Mesenchymal stem cell (in vitro differentiated cells and primary cell): ENCODE data around the gene GAMT.
A peak's percentile ranks its signal among the peaks of the same experiment; 100 is the strongest.

ENCODE experiments used
- DNase-seq: peaks from one replicate; pipeline ENCODE4 v3.0.0-alpha.2; 2013
- H2AFZ ChIP-seq: one replicate; pipeline ENCODE4 v1.6.1; 2013; ENCODE audit warnings: low read depth, mild to moderate bottlenecking, control low read depth, inconsistent platforms, low read length, moderate library complexity
- H2AK5ac ChIP-seq: 2 replicates; pipeline ENCODE4 v1.6.1; 2013; ENCODE audit warnings: low read length, moderate library complexity, mild to moderate bottlenecking, inconsistent platforms; ENCODE audit not compliant: severe bottlenecking
- H2BK120ac ChIP-seq: one replicate; pipeline ENCODE4 v1.6.1; 2013; ENCODE audit warnings: low read depth, mild to moderate bottlenecking, inconsistent platforms, low read length, moderate library complexity
- H2BK12ac ChIP-seq, 2 experiments: one replicate each; pipeline ENCODE4 v1.6.1; 2013; ENCODE audit warnings: inconsistent platforms in 2 of 2, low read length in 2 of 2, mild to moderate bottlenecking in 2 of 2, moderate library complexity in 2 of 2, control low read depth in 1 of 2
- H2BK15ac ChIP-seq: one replicate; pipeline ENCODE4 v1.6.1; 2013; ENCODE audit warnings: mild to moderate bottlenecking, low read depth, inconsistent platforms; ENCODE audit not compliant: poor library complexity, severe bottlenecking
- H2BK5ac ChIP-seq: 2 replicates; pipeline ENCODE4 v1.6.1; 2013; ENCODE audit warnings: low read depth, mild to moderate bottlenecking, low read length, control low read depth, inconsistent platforms; ENCODE audit not compliant: poor library complexity, severe bottlenecking
- H3K14ac ChIP-seq, 2 experiments: one replicate each; pipeline ENCODE4 v1.6.1; 2013; ENCODE audit warnings: inconsistent platforms in 2 of 2, low read length in 2 of 2, control low read depth in 1 of 2, mild to moderate bottlenecking in 1 of 2, moderate library complexity in 1 of 2
- H3K18ac ChIP-seq, 2 experiments: one replicate each; pipeline ENCODE4 v1.6.1; 2013; ENCODE audit warnings: inconsistent platforms in 2 of 2, low read length in 2 of 2, control low read depth in 1 of 2, low read depth in 1 of 2, mild to moderate bottlenecking in 1 of 2
- H3K23ac ChIP-seq, 2 experiments: one replicate each; pipeline ENCODE4 v1.6.1; 2013; ENCODE audit warnings: inconsistent platforms in 2 of 2, low read length in 2 of 2, mild to moderate bottlenecking in 2 of 2, moderate library complexity in 2 of 2, control low read depth in 1 of 2
- H3K27ac ChIP-seq: 2 replicates; pipeline ENCODE4 v1.5.1; 2013; ENCODE audit warnings: mild to moderate bottlenecking, moderate library complexity, low read length, control low read depth, inconsistent platforms; ENCODE audit not compliant: poor library complexity, severe bottlenecking
- H3K27me3 ChIP-seq, 2 experiments: 2 replicates each; pipeline versions ENCODE4 v1.6.1 to v1.7.0; 2013; ENCODE audit warnings: low read length in 2 of 2, mild to moderate bottlenecking in 2 of 2, moderate library complexity in 2 of 2, control low read depth in 1 of 2, inconsistent platforms in 1 of 2; ENCODE audit not compliant: control insufficient read depth in 1 of 2, insufficient read depth in 1 of 2
- H3K36me3 ChIP-seq, 2 experiments: 2 replicates each; pipeline versions ENCODE4 v1.6.1 to v1.7.0; 2013; ENCODE audit warnings: low read length in 2 of 2, control low read depth in 1 of 2, inconsistent platforms in 1 of 2, low read depth in 1 of 2, mild to moderate bottlenecking in 1 of 2; ENCODE audit not compliant: insufficient read depth in 2 of 2, control insufficient read depth in 1 of 2
- H3K4ac ChIP-seq, 2 experiments: one replicate each; pipeline ENCODE4 v1.6.1; 2013; ENCODE audit warnings: inconsistent platforms in 2 of 2, low read length in 2 of 2, mild to moderate bottlenecking in 2 of 2, moderate library complexity in 2 of 2, control low read depth in 1 of 2, low read depth in 1 of 2
- H3K4me1 ChIP-seq: 2 replicates; pipeline ENCODE4 v1.6.1; 2013; ENCODE audit warnings: low read depth, low read length, control low read depth; ENCODE audit not compliant: control insufficient read depth, insufficient read depth
- H3K4me2 ChIP-seq: 2 replicates; pipeline ENCODE4 v1.6.1; 2013; ENCODE audit warnings: low read length, mild to moderate bottlenecking, inconsistent platforms; ENCODE audit not compliant: poor library complexity, severe bottlenecking
- H3K4me3 ChIP-seq, 2 experiments: 2 replicates each; pipeline versions ENCODE4 v1.5.1 to v1.7.0; 2013; ENCODE audit warnings: low read length in 2 of 2, mild to moderate bottlenecking in 2 of 2, control low read depth in 1 of 2, low read depth in 1 of 2; ENCODE audit not compliant: insufficient read depth in 1 of 2
- H3K79me1 ChIP-seq: replicated peaks from 2 replicates; pipeline ENCODE4 v1.6.1; 2013; ENCODE audit warnings: mild to moderate bottlenecking, control low read depth, low read length, inconsistent platforms; ENCODE audit not compliant: poor library complexity, severe bottlenecking
- H3K9ac ChIP-seq: 2 replicates; pipeline ENCODE4 v1.7.0; 2013; ENCODE audit warnings: mild to moderate bottlenecking, low read length, moderate library complexity
- H3K9me3 ChIP-seq: 2 replicates; pipeline ENCODE4 v1.7.0; 2013; ENCODE audit warnings: mild to moderate bottlenecking, low read length; ENCODE audit not compliant: control insufficient read depth
- H4K8ac ChIP-seq: one replicate; pipeline ENCODE4 v1.6.1; 2013; ENCODE audit warnings: inconsistent platforms, mild to moderate bottlenecking, low read length, moderate library complexity
- H4K91ac ChIP-seq: one replicate; pipeline ENCODE4 v1.6.1; 2013; ENCODE audit warnings: mild to moderate bottlenecking, low read length, inconsistent platforms
- WGBS: methylation state at CpG from one replicate; pipeline ENCODE4 v1.1.7; 2013; ENCODE audit warnings: mixed read lengths; 5-methylcytosine and 5-hydroxymethylcytosine counted together

GAMT gene

GRCh38 chr19:1417681-1418495, 16.5 kb upstream of the GAMT start:
- no peak overlapping the region for H2AK5ac ChIP-seq
- H3K9ac ChIP-seq = no peak overlapping the region
- H3K14ac ChIP-seq = no peak overlapping the region
- H3K18ac ChIP-seq = no peak overlapping the region
- H3K27ac ChIP-seq = no peak overlapping the region
- peaks cover 56 to 75% of the 10 kb centered on the region in 2 experiments for H3K36me3 ChIP-seq
- H2AFZ ChIP-seq = no peak overlapping the region
- H3K4me2 ChIP-seq = no peak overlapping the region
- WGBS = 94% methylated on average over 28 of the region's 30 CpGs
- no peaks in the 10 kb centered on the region for H3K27me3 ChIP-seq
- no peak overlapping the region for H3K23ac ChIP-seq
- H3K4me3 ChIP-seq = no peak overlapping the region
- H3K4me1 ChIP-seq = peaks cover 49% of the 10 kb centered on the region
- peaks cover 10% of the 10 kb centered on the region for H3K79me1 ChIP-seq
- no peak overlapping the region for H2BK5ac ChIP-seq
- DNase-seq = no peak
- H2BK120ac ChIP-seq = no peak overlapping the region
- H4K8ac ChIP-seq = no peak overlapping the region
- H2BK15ac ChIP-seq = no peak overlapping the region
- H3K4ac ChIP-seq = no peak overlapping the region
- no peaks in the 10 kb centered on the region for H3K9me3 ChIP-seq
- peak overlapping the region in 1 of 2 experiments; percentile 18 for H2BK12ac ChIP-seq
- no peak overlapping the region for H4K91ac ChIP-seq

GRCh38 chr19:1417145-1417544, 15.8 kb upstream of the GAMT start:
- H3K4me3 ChIP-seq = peak overlapping the region in 1 of 2 experiments; percentile 19
- no peak overlapping the region for H2AK5ac ChIP-seq
- H3K14ac ChIP-seq = no peak overlapping the region

GRCh38 chr19:1416014-1416841, 14.9 kb upstream of the GAMT start:
- H3K9me3 ChIP-seq = no peaks in the 10 kb centered on the region
- H3K79me1 ChIP-seq = peaks cover 5% of the 10 kb centered on the region
- peak overlapping the region; percentile 16 to 81 for H3K14ac ChIP-seq
- H3K18ac ChIP-seq = peak overlapping the region; percentile 83 to 91
- H3K4ac ChIP-seq = peak overlapping the region; percentile 71 to 91
- peak overlapping the region; percentile 65 for H3K4me2 ChIP-seq
- peak overlapping the region; percentile 85 for H3K9ac ChIP-seq
- 90% methylated on average over 28 of the region's 28 CpGs for WGBS
- H3K4me1 ChIP-seq = peaks cover 56% of the 10 kb centered on the region
- peak overlapping the region; percentile 77 for H2AK5ac ChIP-seq
- peak overlapping the region; percentile 90 for H4K8ac ChIP-seq
- peak overlapping the region; percentile 83 for H2BK120ac ChIP-seq
- peak; percentile 20 for DNase-seq
- peak overlapping the region; percentile 89 for H3K27ac ChIP-seq
- peaks cover 40 to 62% of the 10 kb centered on the region in 2 experiments for H3K36me3 ChIP-seq
- H2BK15ac ChIP-seq = no peak overlapping the region
- no peaks in the 10 kb centered on the region for H3K27me3 ChIP-seq
- peak overlapping the region; percentile 36 for H2BK5ac ChIP-seq
- peak overlapping the region in 1 of 2 experiments; percentile 48 for H3K4me3 ChIP-seq
- peak overlapping the region; percentile 96 for H4K91ac ChIP-seq
- no peak overlapping the region for H2AFZ ChIP-seq
- H3K23ac ChIP-seq = peak overlapping the region in 1 of 2 experiments; percentile 60
- peak overlapping the region; percentile 59 to 95 for H2BK12ac ChIP-seq

More at GRCh38 chr19:1417145-1417544, 15.8 kb upstream of the GAMT start:
- WGBS = 94% methylated on average over 21 of the region's 21 CpGs
- H3K23ac ChIP-seq = no peak overlapping the region
- peaks cover 52% of the 10 kb centered on the region for H3K4me1 ChIP-seq
- H3K18ac ChIP-seq = peak overlapping the region in 1 of 2 experiments; percentile 15
- peak overlapping the region; percentile 35 for H4K8ac ChIP-seq
- H2AFZ ChIP-seq = no peak overlapping the region
- H3K27me3 ChIP-seq = no peaks in the 10 kb centered on the region
- no peak overlapping the region for H2BK5ac ChIP-seq
- DNase-seq = no peak
- no peaks in the 10 kb centered on the region for H3K9me3 ChIP-seq
- no peak overlapping the region for H2BK15ac ChIP-seq
- no peak overlapping the region for H3K4ac ChIP-seq
- no peak overlapping the region for H3K4me2 ChIP-seq
- peaks cover 8% of the 10 kb centered on the region for H3K79me1 ChIP-seq
- no peak overlapping the region for H3K27ac ChIP-seq
- H3K9ac ChIP-seq = peak overlapping the region; percentile 85
- peaks cover 50 to 72% of the 10 kb centered on the region in 2 experiments for H3K36me3 ChIP-seq
- peak overlapping the region; percentile 73 for H4K91ac ChIP-seq
- H2BK12ac ChIP-seq = peak overlapping the region in 1 of 2 experiments; percentile 7
- H2BK120ac ChIP-seq = peak overlapping the region; percentile 78
